HG03025 (cell line): ENCODE measurements around the gene MRPS18A.
A peak's percentile ranks its signal among the peaks of the same experiment; 100 is the strongest.
"Not testable (repeated sequence)": the region's sequence is repeated elsewhere in the genome, so short reads cannot be mapped to it uniquely, and the experiment has no call there.

Experiments used
- ATAC-seq: cut with Tn5 transposase; IDR thresholded peaks from one replicate; pipeline ENCODE4 v1.9.1; 2021; ENCODE audit warnings: mild to moderate bottlenecking, moderate library complexity; ENCODE audit not compliant: unreplicated experiment, low FRiP score

The MRPS18A gene

DNA sequence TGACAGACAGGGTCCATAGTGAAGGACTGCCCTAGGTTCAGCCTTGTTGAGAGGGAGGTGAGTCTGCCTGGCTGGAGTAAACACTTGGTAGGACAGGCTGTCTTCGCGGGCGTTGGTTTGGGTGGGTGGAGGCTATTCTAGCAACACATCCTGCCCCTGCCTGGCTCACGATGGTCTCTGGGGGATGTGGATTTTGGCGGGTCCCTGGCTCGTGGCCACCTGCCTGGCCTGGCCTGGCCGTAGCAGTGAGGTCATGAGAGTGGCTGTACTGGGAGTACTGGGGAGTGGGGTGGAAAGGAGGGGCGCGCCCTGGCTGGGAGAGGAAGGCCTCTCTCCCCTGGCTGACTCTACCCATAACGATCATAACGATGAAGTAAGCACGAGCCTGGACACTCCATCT is 30.2 kb upstream of the MRPS18A start:
- ATAC-seq = no peak

DNA sequence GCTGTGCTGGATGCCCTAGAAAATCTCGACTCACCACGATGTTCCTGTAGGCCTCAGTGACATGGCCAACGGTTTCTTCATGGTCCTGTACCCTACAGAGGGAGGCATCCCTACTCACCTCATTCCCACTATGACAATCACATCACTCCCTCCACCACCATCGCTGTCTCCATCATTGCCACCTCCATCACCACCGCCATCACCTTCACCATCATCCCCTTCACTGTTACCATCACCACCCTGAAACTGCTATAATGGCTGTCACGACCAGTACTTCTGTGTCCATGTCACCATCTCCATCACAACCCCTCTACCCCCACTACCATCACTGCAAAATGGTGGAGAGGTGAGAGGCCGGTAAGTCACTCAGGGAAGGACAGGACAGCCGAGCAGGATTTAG is 29.8 kb upstream of the MRPS18A start:
- no peak for ATAC-seq

DNA sequence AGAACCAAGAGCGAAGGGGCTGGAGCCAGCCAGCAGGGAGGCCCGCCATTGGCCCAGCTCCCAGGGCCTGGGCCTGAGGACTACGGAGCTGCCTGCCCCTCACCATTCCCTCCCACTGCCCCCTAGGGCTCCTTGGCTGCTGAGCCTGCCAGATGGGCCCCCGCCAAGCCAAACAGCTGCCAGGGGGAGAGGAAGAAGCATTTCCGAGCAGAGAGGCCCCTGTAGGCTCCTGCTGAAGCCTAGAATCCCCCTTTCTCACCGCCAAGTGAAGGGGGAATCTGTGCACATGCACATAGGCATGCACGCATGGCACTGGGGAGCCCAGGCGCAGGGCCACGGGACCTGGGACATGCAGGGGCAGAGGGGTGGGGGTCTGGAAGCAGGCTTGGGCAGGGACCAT is 28.5 kb upstream of the MRPS18A start:
- ATAC-seq = no peak

DNA sequence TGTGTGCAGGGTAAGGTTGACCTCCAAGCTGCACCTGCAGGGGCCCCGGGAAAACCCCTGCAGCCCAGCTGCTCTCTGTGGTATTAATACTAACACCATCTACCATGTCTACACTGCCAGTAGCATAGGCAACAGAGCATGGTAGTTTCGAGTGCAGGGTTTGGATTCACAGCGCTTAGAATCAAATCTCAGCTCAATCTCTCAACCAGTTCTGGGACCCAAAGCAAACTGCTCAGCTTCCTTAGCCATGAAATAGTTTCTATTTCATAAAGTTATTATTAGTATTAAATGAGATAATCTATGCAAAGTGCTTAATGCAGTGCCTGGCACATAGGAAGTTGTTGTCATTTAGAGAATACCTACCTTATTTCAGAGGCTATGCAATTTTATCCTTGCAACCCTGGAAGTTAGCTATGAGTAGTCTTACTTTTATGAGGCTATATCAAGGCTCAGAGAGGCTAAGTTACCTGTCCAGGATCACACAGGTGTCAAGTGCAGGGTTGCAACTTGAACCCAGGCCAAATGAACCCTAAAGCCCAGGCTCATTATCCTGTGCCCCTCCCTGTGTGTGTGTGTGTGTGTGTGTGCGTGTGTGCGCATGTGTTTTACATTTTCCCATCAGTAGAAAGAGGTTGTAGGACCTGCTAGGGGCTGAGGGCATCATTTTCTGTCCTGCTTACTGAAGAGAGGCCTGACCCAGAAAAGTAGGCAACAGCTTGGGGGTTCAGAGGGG is 27.6 kb upstream of the MRPS18A start:
- peak; percentile 89 for ATAC-seq

DNA sequence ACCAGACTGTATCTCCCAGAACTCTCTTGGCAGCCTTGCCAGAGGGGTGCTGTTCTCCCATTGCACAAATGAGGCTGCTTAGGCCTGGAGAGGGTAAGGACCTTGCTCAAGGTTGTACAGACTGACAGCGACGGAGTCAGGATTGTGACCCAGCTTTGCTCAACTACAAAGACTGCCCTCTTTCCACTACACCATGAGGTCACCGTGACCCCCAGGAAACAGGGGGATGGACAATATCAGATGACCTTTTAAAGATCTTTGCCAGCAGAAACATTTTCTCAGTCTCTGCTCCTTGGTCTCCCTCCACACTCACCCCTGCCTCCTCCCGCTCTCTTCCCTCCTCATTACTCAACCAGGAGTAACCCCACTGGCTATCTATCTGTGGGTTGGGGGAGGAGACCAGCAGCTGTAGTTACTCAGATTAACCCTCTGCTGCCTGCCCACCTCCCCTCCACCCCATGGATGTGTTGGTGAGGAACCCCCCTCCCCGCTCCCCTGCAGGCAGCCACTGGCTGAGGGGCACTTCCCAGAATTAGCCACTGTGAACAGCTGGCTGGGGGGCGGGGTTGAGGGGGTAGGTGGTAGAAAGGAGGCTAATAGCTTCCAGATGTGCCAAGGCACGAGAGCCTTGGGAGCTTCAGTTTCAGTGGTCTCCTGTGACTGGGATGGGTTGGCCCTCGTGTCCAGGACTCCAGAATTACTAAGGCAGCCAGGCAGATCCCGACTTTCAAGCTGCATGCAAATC is 26.9 kb upstream of the MRPS18A start:
- ATAC-seq = peak; percentile 8

DNA sequence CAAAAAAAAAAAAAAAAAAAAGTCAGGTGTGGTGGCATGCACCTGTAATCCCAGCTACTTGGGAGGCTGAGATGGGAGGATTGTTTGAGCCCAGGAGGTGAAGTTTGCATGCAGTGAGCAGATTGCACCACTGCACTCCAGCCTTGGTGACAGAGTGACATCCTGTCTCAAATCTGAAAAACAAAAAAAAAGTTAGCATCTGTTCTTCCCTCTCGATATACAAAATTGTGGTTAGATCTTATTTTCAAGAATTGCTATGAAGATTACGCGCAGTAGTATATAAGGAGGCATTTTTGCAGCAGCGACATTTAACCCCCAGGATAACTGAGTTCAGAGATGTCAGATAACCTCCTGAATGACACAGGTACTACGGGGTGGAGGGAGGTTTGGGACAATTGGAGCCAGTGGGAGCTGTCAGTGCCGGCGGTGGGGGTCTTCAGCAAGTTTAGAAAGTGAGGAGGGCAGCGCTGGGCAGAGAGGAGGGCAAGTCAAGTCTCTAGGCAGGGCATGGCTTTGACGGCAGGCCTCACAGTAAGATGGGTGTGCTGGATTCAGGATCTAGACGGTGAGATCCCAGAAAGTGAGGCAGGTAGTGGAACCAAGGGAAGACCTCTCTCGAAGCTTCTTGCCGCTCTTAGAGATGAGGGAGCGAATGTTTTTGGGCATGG is 26.2 kb upstream of the MRPS18A start:
- ATAC-seq = no peak

DNA sequence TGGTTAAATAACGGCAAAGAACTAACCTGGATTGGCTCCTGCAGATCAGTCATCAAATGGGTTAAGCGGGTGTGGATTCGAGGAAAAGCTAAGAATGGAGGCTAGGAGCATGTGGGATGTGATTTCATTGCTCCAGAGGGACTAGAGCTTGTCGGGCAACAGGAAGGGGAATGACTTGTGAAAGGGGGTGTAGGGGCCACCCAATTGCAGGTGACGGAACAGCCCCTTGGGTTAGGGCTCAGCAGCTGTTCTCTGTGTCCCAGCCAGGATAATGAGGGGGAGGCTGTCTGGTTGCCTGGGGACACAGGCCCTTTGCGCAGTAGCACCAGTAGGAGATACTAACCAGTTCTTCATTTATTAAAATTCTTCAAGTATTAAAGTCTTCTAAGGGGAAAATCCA is 25.0 kb upstream of the MRPS18A start:
- ATAC-seq = no peak

DNA sequence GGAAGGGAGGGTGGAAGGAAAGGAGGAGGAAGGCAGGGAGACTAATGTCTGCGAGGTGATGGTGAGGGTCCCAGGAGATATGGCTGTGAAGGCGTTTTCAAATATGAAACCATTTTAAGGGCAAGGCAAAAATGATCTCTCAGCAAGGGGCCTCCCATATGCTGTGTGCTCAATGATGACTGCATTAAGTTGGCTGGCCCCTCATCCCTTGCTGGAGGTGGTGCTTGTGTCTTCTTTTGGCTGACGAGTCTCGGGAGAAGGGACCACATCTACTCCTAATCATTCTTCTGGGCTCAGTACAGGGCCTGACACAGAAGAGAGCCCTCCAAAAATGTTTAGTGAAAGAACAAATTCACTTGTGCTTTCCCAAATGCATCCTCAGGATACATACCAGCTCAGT is 23.0 kb upstream of the MRPS18A start:
- ATAC-seq = no peak

DNA sequence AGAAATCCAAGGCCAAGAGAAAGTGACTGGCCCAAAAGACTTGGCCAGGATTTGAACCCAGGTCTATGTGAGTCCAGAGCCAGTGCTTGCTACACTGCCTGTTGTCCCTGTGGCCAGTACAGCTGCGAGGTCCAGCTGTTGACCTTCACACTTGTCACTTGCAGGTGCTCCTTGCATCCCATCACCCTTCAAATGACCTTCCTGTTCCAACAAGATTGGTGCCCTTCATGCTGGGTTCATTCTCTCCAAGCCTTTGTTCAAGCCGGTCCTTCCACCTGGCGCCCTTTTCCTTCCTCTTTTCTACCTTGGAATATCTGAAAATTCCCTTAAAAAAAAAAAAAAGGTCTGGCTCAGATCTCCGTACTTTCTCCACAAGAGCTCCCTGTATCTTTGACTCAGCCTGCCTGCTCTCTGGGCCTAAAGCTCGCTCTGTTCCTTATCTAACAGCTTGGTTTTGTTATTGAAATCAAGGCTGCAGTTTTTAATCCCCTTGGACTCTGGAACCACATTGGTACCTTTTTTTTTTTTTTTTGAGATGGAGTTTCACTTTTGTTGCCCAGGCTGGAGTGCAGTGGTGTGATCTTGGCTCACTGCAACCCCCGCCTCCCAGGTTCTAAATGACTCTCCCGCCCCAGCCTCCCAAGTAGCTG is 22.2 kb upstream of the MRPS18A start:
- no peak for ATAC-seq

DNA sequence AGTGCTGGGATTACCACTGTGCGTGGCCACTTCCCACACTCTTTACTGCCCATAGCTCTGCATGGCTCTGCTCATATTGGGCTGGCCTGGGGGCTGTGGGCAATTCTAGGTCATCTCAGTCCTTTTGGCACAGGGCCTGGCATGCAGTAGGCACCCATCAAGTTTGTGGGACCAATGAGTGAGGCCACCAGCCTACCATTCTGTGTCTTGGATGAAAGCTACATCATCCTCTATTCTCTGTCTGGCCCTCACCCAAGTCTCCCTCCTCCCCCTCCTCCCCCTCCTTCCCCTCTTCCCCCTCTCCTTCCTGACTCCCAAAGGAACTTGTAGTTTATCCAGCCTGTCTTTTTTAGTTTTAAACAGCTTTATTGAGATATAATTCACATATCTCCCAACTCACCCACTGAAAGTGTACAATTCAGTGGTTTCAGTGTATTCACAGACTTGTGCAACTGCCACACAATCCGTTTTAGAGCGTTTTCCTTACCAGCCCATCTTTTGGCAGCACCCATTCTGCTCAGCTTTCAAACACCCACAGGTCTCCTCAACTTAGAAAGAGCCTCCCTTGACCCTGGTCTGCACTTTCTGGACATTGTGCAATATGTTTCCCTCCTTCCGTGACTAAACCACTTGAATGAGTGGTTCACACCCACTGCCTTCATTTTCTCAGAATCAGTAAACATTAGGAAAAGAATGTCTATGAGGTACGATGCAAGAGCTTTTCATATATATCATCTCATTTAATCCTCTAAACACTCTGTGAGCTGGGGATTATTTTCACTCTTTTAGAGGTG is 21.5 kb upstream of the MRPS18A start:
- no peak for ATAC-seq

DNA sequence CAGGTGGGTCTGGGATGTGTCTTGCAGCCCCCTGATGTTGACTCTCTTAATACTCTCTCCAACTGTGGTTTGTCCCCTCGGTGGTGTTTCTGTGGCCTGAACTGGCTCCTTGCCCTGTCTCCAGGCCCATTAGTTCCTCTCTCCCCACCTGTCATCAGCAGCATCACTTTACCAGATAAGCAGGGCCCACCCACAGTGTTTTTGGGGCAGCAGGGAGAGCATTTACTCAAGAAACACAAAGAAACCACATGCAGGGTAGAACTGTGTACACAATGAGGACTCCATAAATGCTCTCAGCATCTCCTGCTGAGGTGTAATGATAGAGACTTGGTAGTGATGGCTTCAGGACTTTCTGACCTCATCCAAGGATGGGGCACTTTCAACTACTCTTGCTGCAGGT is 20.2 kb upstream of the MRPS18A start:
- ATAC-seq = no peak

DNA sequence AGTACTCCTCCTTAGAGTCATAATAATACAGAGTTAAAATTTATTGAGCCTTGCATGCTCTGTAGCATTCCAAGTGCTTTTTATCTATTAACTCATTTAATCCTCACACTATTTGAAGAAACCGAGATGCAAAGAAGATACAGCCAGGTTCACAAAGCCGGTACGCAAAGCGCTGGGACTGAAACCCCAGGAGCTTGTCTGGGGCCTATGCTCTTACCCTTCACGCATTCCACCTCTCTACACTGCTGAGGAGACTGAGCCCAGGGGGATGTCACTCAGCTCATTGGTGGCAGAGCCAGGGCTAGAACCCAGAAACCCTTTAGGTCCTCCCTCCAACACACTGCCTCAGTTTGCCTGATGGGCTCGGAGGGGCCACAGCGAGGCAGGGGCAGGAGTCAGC is 19.7 kb upstream of the MRPS18A start:
- no peak for ATAC-seq

DNA sequence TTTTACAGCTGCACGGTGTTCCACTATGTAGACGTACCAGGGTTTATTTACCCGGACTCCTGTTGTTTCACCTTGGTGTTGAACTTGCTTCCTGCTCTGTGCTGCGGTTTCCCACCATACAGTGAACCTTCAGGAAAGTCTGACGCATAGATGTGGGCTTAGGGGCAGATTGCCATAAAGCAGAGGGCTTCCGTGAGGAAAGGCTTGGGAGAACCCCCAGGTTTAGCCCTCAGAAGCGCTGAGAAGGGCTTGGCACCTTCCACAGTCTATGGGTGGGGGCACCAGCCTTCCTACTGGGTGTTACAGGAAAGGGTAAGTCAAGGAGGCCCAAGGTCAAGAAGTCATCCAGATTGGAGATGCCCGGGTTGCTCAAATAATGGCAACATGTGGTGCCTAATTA is 19.2 kb upstream of the MRPS18A start:
- ATAC-seq = no peak

DNA sequence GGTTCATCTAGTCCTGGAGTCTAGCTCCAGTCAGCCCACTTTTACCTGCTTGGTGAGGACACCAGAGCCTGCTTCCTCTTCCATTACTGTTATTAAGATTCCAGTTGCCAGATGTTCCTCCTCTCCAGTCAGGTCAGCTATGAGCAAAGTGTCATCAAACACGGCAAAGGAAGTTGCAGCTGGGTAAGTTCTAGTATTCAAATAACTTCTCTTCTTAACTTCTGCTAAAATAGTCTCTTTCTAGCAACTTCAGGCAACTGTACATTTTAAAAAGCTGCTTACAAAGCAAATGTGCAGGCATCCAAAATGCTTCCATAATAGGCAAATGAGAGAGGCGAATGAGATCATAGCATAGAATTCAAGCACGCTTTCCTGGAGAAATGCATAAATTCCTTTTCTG is 18.4 kb upstream of the MRPS18A start:
- ATAC-seq = no peak

DNA sequence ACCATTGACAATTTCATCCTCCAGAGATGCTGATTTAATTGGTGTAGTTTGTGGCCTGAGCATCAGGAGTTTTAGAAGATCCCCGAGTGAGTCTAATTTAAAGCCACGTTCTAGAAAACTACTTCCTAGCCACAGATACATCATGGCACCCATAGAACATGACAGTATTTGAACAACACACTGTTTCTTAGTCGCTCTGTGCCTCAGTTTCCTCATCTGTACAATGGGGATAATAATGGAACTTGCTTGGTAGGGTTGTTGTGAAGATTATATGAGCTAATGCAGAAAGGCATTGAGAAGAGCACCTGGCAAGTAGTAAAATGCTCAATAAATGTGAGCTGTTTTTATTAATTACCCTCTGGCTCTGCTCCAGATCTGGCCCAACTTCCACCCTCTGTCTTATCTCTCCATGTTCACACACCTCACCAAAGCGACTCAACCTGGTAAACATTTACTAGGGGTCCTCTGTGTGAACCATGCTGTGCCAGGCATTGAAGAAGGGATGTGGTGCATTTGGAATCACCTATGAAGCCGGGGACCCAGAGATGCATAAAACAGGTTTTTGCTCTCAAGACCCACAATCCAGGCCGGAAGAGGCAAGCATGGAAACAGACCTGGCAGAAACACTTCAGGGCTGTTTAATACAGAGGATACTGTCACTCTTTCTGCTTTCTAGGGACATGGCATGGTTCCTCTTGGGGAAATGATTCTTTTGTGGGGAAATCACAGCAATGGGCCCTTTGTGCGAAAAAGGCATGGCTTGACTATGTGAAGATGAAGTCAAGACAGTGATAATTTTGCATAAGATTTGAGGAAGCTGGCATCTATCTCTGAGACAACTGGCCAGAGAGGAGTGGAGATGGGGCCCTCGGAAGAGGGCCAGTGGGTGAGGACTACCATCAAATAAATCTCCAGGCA is 16.2 kb upstream of the MRPS18A start:
- no peak for ATAC-seq

DNA sequence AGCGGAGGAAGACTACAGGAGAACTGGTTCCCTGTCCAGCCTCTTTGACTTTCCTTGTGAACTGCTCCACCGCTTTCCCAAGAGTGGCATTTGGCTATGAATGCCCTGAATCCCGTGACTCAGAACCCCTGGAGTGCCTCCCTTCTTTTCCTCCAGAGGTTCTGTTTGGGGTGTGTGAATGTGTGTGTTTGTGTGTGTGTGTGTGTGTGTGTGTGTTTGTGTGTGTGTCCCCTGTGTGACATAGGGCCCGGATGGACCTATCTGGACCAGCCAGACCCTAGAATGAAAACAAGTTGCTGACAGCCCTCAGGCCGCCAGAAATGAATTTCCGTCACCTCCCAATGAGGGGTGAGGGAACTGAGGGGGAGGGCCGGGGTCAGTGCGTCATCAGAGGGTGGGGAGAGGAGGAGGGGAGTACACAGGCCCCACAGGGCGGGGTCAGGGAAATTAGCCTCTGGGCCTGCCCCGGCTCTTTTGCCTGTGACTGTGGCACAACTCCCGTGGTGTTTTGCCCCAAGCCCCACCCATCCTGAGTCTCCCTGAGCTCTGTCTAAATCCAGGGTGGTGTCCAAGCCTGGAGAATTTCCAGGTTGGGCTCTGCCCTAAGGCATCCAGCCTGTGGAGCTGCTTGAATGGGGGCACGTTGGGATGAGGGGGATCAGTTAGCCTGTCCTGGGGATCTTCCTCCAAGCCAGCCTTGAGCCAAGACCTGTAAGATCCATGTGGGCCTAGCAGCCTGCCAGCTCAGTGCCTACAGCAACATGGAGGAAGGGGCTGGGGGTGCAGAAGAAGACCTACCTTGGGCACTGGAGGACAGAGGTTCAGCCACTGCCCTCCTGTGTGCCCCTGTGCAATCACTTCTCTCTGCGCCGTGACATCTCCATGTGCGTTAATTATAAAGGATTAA is 15.2 kb upstream of the MRPS18A start:
- no peak for ATAC-seq

DNA sequence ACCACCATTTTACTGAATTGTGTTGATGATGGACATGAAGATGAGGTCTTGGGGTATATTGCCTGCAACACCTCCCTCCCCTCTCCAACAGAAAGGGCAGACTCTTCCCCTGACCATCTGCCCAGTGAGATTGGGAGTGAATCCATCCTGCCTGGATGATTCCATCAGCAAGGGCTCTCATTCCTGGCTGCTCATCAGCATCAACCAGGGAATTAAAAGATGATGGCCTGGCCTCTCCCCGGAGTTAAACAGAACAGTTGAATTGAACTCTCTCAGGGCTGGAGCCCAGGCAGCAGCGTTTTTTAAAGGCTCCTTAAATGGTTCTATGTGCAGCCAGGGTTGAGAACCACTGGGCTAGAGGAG is 14.6 kb upstream of the MRPS18A start:
- no peak for ATAC-seq

DNA sequence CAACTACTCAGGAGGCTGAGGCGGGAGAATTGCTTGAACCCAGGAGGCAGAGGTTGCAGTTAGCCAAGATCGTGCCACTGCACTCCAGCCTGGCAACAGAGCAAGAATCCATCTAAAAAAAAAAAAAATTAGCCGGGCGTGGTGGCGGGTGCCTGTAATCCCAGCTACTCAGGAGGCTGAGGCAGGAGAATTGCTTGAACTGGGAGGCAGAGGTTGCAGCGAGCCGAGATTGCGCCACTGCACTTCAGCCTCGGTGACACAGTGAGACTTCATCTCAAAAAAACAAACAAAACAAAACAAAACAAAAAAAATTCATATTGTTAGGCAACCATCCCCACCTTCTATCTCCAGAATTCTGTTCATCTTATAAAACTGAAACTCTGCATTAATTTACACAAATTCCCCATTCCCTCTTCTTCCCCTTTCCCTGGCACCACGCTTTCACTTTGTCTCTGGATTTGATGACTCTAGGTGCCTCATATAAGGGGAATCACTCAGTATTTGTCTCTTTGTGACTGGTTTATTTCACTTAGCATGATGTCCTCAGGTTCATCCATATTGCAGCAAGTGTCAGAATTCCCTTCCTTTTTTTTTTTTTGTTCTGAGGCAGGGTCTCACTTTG is 13.5 kb upstream of the MRPS18A start:
- ATAC-seq = not testable (repeated sequence)
